Activated CD4-positive, alpha-beta T cell treated with anti-CD3 and anti-CD28 coated beads for 4 hours (primary cell): ENCODE measurements around the gene POLR2H.

Experiments
- DNase-seq, 2 donors: peaks; one replicate each; pipeline ENCODE4 v3.0.0-alpha.2; 2020

Gene POLR2H

GRCh38 chr3:184353546-184353941, 8.0 kb upstream of the POLR2H start:
- DNase-seq: no peak

GRCh38 chr3:184354121-184354728, 7.3 kb upstream of the POLR2H start:
- DNase-seq: peak; percentile 58 to 72

GRCh38 chr3:184354754-184355153, 6.8 kb upstream of the POLR2H start:
- no peak for DNase-seq

- no peak for DNase-seq
Measured at GRCh38 chr3:184355261-184356040, 6.1 kb upstream of the POLR2H start.

GRCh38 chr3:184357248-184358123, 4.0 kb upstream of the POLR2H start:
- DNase-seq: no peak

- no peak for DNase-seq
Measured at GRCh38 chr3:184358124-184358767, 3.3 kb upstream of the POLR2H start.

GRCh38 chr3:184358921-184359350, 2.6 kb upstream of the POLR2H start:
- no peak for DNase-seq

- no peak for DNase-seq
Measured at GRCh38 chr3:184359610-184360009, 1.9 kb upstream of the POLR2H start.

GRCh38 chr3:184360070-184360928, 1.2 kb upstream of the POLR2H start:
- DNase-seq: no peak

- DNase-seq: no peak
Measured at GRCh38 chr3:184360929-184361531, 480 bp upstream of the POLR2H start.

- peak; percentile 31 to 35 for DNase-seq
Measured at GRCh38 chr3:184361932-184362667, 590 bp downstream of the POLR2H start.

GRCh38 chr3:184362668-184363546, 1.4 kb downstream of the POLR2H start:
- peak; percentile 89 to 93 for DNase-seq

GRCh38 chr3:184366619-184367289, 5.2 kb downstream of the POLR2H start:
- DNase-seq: no peak

GRCh38 chr3:184368116-184368515, 6.6 kb downstream of the POLR2H start:
- DNase-seq: no peak

GRCh38 chr3:184368586-184369183, 7.2 kb downstream of the POLR2H start:
- no peak for DNase-seq

- DNase-seq: peak; percentile 58
Measured at GRCh38 chr3:184371570-184372018, 10.1 kb downstream of the POLR2H start.

- no peak for DNase-seq
Measured at GRCh38 chr3:184372296-184372821, 10.8 kb downstream of the POLR2H start.

- no peak for DNase-seq
Measured at GRCh38 chr3:184372911-184373310, 11.4 kb downstream of the POLR2H start.
